ENCODE measurements around the gene ACAA2.

The ACAA2 gene, protein sequence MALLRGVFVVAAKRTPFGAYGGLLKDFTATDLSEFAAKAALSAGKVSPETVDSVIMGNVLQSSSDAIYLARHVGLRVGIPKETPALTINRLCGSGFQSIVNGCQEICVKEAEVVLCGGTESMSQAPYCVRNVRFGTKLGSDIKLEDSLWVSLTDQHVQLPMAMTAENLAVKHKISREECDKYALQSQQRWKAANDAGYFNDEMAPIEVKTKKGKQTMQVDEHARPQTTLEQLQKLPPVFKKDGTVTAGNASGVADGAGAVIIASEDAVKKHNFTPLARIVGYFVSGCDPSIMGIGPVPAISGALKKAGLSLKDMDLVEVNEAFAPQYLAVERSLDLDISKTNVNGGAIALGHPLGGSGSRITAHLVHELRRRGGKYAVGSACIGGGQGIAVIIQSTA

DNA sequence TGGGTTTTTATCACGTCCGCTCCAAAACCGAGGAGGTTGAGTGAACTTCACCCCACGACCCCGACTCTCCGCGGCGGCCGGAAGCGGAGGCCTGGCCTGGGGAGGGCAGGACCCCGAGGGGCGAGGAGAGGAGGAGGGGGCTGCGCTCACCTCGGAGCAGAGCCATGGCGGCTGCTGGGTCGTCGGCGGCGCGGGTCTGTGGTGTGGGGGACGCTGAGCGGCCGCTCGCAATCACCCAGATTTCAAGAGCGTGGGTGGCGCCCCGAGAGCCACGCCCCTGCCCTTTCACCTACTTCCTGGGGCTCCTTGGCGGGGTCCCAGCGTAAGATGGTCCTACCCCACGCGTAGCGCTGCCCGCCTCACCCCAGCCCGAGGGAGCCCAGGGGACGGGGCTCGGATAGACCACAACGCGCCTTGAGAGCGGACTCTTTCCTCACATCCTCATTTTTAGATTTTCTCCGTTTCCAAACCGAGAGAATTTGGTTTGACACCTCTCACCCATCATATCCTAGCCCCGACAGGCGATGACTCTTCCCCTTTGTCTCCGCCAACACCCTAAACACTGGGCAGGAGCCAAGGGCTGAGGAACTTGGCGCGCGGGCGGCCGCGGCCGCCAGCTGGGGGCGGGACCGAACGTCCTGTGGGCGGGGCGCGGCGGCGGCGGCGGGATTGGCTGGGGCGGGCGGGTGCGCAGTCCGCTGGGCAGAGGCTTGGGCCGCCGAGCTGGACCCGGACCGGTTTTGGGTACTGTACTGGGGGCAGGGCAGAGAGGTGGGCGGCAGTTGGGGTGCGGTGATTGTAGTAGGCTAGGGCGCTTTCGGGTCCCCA is at the start of gene ACAA2:
ACAA2 (minus strand) TSS at position 215 of the 828 bp plus-strand sequence; CDS start at position 166, 49 bp downstream.
- in situ Hi-C loops (cut with HindIII; ENCODE audit: low pct_ligation_motif_present, low pct_unique_long_range_greater_than_20kb, low sequenced_read_pairs): no loop called here

DNA sequence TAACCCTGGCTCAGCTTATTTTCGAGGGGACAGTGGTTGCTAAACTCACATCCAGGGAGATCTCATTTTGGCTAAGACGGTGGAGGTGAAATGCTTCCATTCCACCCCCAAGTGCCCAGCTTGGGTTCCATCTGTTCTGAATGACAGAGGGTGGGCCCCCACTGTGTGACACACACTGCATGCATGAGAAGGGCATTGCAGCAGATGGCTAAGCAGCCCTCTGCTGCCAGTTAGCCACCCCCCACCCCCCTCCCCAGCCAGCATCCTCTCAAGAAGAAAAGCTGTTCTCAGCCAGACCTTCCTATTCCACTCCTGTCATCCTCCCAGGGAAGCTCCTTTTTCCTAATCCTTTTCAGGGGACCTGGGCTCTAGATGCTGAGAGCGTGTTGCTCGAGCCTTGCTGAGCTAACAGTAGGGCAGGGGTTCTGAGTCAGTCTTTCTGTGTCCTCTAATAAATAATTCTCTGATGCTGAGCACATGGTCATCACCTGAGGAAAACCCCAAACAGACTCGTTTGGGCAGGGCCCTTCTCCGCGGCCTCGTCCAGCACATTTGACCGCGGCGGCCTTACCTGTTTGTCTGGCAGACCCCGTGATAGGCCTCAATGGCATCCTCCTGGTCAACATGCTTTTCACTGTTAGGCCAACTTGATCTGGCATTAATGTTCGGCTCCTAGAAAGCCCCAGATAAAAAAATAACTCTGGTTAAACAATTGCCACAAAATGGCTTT is 49.5 kb upstream of the ACAA2 start:
- in situ Hi-C loops (cut with HindIII; ENCODE audit: low pct_ligation_motif_present, low pct_unique_long_range_greater_than_20kb, low sequenced_read_pairs): no loop called here
- no peak for DNase-seq

More for the DNA sequence above, at the start of gene ACAA2:
- DNase-seq: peak; percentile 61

DNA sequence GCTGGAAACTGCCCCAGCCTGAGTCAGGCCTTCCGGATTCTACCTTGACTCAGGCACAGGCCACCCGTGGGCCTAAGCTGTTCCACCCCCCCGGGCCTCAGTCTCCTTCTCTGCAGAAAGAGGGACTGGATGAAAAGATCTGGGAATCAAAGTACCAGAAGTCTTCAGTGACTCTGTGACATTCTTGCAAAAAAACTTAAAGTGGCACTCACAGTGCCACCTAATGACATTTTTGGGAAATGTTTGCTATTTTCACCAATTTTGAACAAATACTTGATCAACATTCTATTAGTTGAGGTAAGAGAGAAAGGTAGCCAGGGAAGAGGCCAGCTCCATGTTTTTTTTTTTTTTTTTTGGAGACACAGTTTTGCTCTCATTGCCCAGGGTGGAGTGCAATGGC is 48.3 kb upstream of the ACAA2 start:
- in situ Hi-C loops (cut with HindIII; ENCODE audit: low pct_ligation_motif_present, low pct_unique_long_range_greater_than_20kb, low sequenced_read_pairs): no loop called here
- DNase-seq: peak; percentile 19

DNA sequence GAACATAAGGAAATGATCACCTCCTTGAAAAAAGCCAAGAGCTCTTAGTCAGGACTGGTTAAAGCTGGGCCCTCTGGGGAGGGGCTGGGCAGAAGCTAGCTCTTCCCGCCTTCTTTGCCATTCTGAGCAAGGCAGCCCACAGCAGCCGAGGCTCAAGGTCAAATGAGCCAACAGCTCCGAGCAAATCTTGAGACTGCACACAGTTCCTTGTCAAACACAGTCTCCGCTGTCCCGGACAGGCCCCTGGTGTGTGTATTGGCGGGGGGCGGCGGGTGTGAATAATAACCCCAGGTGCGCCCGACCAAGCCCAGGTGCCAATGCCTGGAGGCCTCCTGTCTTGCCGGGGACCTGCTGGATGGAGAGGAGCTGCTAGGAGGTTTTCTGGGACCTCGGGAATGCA is 46.4 kb upstream of the ACAA2 start:
- no peak for DNase-seq
- in situ Hi-C loops (cut with HindIII; ENCODE audit: low pct_ligation_motif_present, low pct_unique_long_range_greater_than_20kb, low sequenced_read_pairs): no loop called here

DNA sequence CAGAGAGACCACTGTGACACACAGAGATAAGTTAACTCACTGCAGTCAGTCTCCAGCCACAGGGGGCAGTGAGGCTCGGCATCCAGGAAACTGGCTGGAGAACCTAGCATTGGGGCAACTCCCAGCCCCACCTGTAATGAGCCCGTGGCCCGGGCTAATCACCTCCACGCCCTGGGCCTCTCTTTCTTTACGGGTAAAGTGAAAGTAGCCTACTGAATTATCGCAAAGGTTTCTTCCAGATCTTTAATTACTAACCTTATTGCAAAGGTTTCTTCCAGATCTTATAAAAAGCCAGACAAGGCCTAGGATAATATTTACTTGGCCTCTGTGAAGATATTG is 45.7 kb upstream of the ACAA2 start:
- in situ Hi-C loops (cut with HindIII; ENCODE audit: low pct_ligation_motif_present, low pct_unique_long_range_greater_than_20kb, low sequenced_read_pairs): no loop called here
- DNase-seq: no peak

DNA sequence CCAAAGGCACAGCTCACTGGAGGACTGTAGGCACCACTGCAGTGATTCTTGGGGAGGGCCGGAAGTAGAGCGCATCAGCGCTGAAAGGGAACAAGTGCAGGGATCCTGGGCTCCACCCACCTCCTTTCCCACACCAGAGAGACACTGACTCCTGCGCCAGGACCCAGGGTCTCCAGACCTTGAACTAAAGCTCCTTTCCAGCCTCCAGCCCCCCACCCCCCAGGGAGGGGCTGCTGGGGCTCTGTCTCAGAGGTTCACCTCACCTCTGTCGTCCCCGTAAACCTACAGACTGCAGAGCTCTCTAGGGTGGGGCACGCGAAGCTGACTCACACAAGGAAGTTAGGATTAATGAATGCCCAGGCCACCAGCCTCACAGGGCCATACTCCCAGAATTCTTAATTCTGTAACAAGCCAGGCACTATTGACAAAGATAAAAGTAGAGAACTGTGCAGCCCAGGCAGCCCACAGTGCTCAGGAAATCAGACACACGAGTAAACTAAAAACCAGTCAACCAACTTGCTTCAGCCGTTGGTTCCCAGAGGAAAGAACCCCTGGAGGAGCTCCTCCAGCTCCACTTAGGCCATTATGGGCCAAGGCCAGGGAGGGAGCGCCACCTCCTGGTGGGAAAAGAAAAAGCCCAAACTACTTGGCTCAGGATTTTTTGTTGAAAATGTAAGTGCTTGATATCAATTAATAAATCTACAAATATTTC is 45.1 kb upstream of the ACAA2 start:
- peak; percentile 64 for DNase-seq
- in situ Hi-C loops (cut with HindIII; ENCODE audit: low pct_ligation_motif_present, low pct_unique_long_range_greater_than_20kb, low sequenced_read_pairs): no loop called here

DNA sequence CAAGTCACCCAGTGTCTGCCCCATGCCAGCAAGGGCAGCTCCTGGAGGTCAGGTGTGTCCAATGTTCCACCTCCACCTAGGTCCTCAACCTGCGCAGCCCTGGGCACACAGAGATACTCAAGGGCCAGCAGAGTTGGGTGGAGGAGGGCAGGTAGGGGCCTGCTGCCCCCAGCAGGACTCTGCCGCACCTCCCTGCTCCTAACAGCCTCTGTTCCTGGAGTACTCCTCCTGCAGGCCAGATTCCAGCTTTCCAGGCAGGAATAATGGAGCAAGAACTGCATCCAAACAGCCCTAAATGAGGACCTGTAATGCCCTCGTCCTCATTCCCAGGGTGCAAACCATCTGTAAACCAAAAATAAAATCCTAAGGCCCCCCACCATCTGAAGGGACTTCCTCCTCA is 44.4 kb upstream of the ACAA2 start:
- DNase-seq: no peak
- in situ Hi-C loops (cut with HindIII; ENCODE audit: low pct_ligation_motif_present, low pct_unique_long_range_greater_than_20kb, low sequenced_read_pairs): no loop called here

DNA sequence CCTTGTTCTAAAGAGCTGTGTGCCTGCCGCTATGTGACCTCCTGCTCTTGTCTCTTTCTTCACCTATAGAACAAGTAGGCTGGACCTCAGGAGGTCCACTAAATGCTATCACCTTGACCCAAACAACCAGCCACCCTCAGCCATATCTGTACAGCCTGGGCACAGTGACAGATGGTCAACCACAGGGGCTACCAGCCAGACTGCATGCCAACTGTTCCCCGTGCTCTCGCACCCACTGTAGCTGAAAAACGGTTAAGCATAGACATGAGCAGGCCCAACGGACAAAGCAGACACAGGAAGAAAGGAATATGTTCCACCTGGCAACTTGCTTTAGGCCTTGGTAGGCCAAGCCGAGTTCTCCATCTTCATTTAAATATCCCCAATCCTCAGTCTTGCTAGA is 43.2 kb upstream of the ACAA2 start:
- no peak for DNase-seq
- in situ Hi-C loops (cut with HindIII; ENCODE audit: low pct_ligation_motif_present, low pct_unique_long_range_greater_than_20kb, low sequenced_read_pairs): no loop called here

DNA sequence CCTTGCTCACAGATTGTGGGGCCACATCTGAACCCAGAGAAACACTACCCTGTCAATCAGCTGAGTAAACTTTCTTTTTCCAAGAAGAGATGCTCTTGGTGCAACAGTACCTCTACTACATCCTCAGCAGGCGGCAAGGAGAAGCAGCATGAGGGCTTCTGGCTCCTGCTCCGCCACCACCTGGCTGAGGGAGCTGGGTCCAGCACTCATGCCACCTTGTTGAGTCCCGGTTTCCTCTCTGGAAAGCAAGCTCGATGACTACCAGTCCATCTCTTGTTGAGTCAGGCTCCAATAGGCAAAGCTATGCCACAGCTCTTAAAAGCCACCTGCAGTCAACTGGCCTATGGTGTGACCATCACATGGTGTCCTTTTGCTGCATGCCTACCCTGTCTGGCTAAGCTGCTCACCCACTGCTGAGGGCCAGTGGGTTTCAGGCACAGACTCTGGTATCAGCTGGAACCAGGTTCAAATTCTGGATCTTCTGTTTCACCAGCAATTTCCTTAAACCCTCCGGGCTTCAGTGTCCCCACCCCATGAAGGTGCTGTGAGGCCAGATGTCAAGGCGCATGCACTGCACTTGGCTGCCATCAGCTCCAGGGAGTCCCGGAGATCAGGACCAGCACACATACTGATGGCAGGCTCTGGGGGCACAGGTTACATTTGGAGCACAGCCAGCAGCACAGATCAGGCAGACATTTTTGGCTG is 42.5 kb upstream of the ACAA2 start:
- no peak for DNase-seq
- in situ Hi-C loops (cut with HindIII; ENCODE audit: low pct_ligation_motif_present, low pct_unique_long_range_greater_than_20kb, low sequenced_read_pairs): no loop called here

DNA sequence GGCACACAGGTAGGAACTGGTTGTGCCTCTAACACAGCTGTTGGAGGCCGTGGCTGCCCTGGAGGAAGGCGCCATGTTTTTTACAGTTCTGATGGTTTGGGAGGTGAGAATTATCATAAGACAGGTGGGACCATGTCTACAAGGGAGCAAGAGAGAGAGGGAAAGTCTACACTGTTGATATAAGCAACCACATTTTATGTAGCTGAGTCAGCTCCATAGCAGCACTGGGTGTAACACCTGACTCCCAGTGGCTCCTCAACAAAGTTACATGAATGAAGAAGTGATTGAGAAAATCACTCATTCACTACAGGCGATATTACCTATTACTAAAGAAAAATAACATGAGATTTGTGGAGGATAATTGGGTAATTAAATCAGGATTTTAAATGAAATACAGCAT is 41.3 kb upstream of the ACAA2 start:
- in situ Hi-C loops (cut with HindIII; ENCODE audit: low pct_ligation_motif_present, low pct_unique_long_range_greater_than_20kb, low sequenced_read_pairs): no loop called here
- no peak for DNase-seq

DNA sequence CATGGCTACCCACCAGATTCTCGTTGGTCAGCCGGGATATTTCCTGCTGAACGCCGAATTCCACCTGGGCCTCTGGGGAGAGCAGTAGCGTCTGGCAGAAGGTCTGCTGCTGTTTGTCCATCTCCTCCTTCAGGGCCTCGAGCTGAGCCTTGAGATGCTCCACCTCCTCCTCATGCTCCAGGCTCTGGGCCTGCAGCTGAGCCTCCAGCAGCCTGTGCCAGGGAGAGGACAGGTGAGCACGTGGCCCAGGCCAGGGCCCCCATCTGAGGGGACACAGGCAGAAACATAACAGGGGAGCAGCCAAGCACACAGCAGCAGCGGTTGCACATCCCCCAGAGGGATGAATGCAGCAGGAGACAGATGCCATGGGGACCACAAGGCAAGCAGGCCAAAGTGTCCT is 40.1 kb upstream of the ACAA2 start:
- in situ Hi-C loops (cut with HindIII; ENCODE audit: low pct_ligation_motif_present, low pct_unique_long_range_greater_than_20kb, low sequenced_read_pairs): no loop called here
- no peak for DNase-seq

DNA sequence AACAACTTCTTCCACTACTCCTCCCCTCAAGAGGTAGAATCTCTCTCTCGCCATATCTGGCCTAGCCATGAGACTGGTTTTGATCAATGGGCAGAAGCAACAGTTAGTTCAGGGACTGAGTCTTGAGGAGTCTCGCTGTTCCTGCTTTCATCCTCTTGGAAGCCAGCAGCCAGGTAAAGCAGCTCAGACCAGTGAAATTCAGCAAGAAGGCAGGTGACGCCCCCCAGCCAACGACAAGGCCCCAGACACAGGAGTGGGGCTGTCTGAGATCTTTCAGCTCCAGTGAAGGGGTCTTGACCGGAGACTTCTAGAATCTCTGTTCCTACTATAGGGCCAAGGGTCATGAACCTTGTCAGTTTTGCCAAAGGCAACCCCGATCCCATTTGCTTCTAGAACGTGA is 39.7 kb upstream of the ACAA2 start:
- in situ Hi-C loops (cut with HindIII; ENCODE audit: low pct_ligation_motif_present, low pct_unique_long_range_greater_than_20kb, low sequenced_read_pairs): no loop called here
- no peak for DNase-seq

DNA sequence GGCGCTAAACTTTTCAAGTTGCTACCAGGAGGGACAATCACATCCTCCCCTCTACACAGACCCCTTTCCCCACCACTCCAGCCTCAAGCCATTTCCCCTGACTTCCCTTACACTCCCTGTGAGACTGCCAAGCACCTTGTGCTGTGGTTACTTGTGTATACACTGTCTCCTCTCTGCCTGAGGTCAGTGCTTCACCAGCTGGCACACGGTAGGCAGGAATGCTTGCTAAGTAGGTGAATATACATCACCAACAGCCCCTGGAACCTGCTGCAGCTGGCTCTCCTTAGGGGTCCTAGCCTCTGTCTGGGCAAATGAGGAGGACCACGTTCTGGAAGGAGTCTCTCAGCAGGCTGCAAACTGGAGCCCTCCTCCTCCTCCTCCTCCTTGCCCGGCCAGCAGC is 38.3 kb upstream of the ACAA2 start:
- DNase-seq: no peak
- in situ Hi-C loops (cut with HindIII; ENCODE audit: low pct_ligation_motif_present, low pct_unique_long_range_greater_than_20kb, low sequenced_read_pairs): no loop called here

DNA sequence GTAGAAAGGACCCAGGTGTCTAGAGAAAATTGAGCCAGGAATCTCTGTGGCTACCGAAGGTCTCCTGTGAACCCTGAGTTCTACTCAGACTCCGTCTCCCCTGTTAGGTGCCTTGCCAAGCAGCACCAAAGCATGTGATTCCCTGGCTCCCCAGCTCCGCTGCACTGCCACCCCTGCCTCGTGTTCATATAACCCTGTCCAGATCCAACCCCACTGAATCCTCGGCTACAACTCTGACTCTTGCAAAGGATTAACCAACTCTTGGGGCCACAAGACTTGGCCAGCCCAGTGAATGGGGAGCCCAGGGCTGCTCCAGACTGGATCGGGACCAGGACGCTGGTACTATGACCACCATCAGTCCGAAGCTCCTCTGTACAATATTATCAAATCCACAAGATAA is 37.3 kb upstream of the ACAA2 start:
- DNase-seq: no peak
- in situ Hi-C loops (cut with HindIII; ENCODE audit: low pct_ligation_motif_present, low pct_unique_long_range_greater_than_20kb, low sequenced_read_pairs): no loop called here

DNA sequence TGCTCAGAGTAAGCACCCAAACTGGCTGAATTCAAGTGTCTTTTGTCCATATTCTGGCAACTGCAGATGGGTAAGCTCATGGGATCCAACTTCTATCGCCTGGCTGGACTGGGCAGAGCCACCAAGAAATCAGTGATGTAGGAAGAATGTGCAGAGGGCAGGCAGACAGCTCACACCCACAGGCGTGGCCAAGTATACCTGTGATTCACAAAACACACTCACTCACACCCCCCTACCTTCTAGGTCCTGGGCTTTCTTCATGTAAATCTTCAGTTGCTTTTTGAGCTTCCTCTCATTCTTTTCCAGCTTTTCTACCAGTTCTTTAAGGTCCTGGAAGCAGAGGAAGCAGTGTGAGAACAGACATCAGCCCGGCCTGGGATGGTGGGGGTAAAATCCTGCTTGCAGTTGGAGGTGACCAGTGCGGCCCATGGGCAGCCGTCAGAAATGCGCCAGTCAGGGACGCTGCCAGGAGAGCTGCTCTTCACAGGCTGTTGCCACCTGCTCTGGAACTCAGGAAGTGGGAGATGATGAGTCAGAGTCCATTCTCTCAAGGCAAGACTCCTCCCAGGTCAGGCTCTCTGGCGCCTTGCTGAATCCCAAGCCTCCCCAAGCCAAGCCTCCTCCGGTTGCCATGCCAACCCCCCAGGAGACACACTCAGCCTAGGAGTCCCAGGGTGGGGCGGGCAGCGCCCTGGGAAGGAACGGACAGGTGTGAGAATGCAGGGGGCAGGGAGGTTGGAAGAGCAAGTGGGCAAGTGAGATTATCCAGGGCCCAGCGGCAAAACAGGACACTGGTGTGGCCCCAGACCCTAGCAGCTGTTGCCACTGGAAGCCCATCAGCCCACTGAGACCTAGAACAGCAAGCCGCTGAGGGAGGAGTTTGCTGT is 36.2 kb upstream of the ACAA2 start:
- DNase-seq: peak; percentile 91

DNA sequence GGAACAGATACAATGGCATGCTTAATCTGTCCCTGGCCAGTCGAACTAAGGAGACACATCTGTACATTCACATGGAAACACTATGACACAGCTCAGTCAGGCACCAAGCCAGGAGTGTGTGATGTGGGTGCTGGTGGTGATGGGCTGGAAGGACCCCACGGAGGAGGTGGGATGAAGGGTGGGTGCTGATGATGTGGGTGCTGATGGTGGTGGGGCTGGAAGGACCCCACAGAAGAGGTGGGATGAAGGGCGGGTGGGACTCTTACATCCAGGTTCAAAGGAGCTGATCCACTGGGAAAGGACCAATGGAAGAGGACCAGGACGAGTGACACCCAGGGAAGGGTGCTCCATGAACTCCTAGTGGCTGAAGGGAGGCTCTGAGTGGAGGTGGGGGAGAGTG is 34.8 kb upstream of the ACAA2 start:
- in situ Hi-C loops (cut with HindIII; ENCODE audit: low pct_ligation_motif_present, low pct_unique_long_range_greater_than_20kb, low sequenced_read_pairs): no loop called here
- DNase-seq: no peak

More for the DNA sequence above, 36.2 kb upstream of the ACAA2 start:
- in situ Hi-C loops (cut with HindIII; ENCODE audit: low pct_ligation_motif_present, low pct_unique_long_range_greater_than_20kb, low sequenced_read_pairs): no loop called here

DNA sequence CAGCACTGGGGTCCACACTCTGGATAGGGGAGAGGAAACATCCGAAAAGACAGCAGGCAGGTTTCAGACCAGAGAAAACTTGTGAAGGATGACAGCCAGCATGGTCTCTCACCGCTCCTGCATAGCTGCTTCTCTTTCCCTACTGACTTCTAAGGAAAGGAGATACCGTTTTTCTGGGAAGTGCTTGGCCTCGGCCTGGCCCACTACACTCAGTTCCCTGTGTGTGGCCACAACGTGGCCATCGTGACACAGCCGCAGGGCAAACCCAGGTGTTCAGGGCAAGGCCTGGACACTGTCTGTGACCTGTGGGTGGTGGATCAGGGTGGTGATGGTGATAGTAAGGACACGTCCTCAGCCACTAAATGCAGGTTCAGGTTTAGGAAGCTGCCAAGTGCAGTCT is 34.2 kb upstream of the ACAA2 start:
- DNase-seq: no peak
- in situ Hi-C loops (cut with HindIII; ENCODE audit: low pct_ligation_motif_present, low pct_unique_long_range_greater_than_20kb, low sequenced_read_pairs): no loop called here

Measured in ACHN (cell line).